HL-60 (cell line): ENCODE data around the gene IGHMBP2.

ENCODE experiments used
- DNase-seq, 2 experiments: peaks; one replicate each; pipeline ENCODE4 v3.0.0-alpha.2; 2010 to 2020; ENCODE audit warnings: low read depth in 1 of 2, low spot score in 1 of 2
- H3K27ac ChIP-seq: fragments of 250-450 bp; sonication (Bioruptor Pico); replicated peaks from 2 replicates; pipeline ENCODE4 v1.5.1; 2020; ENCODE audit warnings: mild to moderate bottlenecking, moderate library complexity
- H3K27me3 ChIP-seq: fragments of 250-450 bp; sonication (Bioruptor Pico); 2 replicates; pipeline ENCODE4 v1.5.1; 2021; ENCODE audit warnings: mild to moderate bottlenecking, moderate library complexity; ENCODE audit not compliant: insufficient read depth, poor library complexity, severe bottlenecking
- H3K4me3 ChIP-seq: replicated peaks from 2 replicates; pipeline ENCODE4 v1.5.1; 2011; ENCODE audit warnings: mild to moderate bottlenecking, control low read depth, low read length; ENCODE audit not compliant: insufficient read depth
- GABPA ChIP-seq: IDR thresholded peaks from 2 replicates; pipeline ENCODE4 v1.6.1; 2012; ENCODE audit warnings: low read depth
- POLR2AphosphoS5 ChIP-seq: IDR thresholded peaks from 2 replicates; pipeline ENCODE4 v1.6.1; 2012; ENCODE audit warnings: low read depth
- SPI1 ChIP-seq: IDR thresholded peaks from 2 replicates; pipeline ENCODE4 v1.6.1; 2012; ENCODE audit warnings: low read depth, mild to moderate bottlenecking, borderline replicate concordance
- TF ChIP-seq, protein P1 (sequence below): IDR thresholded peaks from 2 replicates; pipeline ENCODE4 v1.6.1; 2012; ENCODE audit warnings: low read depth; ENCODE audit not compliant: insufficient replicate concordance
- TF ChIP-seq, protein P2 (sequence below): IDR thresholded peaks from one replicate; pipeline ENCODE4 v1.5.1; 2011; ENCODE audit warnings: low read length, control low read depth, inconsistent platforms; ENCODE audit not compliant: insufficient read depth

Gene IGHMBP2

DNA sequence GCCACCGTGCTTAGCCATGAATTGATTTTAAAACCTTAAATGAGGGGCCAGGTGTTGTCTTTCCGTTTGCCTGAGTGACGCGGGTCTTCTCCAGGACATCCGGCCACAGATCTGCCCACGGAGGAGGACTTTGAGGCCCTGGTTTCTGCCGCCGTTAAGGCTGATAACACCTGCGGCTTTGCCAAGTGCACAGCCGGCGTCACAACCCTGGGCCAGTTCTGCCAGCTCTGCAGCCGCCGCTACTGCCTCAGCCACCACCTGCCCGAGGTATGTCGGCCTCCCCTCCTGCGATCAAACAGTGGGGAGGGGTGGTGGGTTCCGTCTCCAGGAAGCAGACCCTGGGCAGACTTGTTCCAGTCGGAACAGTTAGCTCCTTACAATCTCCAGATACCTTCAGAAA lies 34.4 kb downstream of the IGHMBP2 start:
- TF ChIP-seq, protein P1, sequence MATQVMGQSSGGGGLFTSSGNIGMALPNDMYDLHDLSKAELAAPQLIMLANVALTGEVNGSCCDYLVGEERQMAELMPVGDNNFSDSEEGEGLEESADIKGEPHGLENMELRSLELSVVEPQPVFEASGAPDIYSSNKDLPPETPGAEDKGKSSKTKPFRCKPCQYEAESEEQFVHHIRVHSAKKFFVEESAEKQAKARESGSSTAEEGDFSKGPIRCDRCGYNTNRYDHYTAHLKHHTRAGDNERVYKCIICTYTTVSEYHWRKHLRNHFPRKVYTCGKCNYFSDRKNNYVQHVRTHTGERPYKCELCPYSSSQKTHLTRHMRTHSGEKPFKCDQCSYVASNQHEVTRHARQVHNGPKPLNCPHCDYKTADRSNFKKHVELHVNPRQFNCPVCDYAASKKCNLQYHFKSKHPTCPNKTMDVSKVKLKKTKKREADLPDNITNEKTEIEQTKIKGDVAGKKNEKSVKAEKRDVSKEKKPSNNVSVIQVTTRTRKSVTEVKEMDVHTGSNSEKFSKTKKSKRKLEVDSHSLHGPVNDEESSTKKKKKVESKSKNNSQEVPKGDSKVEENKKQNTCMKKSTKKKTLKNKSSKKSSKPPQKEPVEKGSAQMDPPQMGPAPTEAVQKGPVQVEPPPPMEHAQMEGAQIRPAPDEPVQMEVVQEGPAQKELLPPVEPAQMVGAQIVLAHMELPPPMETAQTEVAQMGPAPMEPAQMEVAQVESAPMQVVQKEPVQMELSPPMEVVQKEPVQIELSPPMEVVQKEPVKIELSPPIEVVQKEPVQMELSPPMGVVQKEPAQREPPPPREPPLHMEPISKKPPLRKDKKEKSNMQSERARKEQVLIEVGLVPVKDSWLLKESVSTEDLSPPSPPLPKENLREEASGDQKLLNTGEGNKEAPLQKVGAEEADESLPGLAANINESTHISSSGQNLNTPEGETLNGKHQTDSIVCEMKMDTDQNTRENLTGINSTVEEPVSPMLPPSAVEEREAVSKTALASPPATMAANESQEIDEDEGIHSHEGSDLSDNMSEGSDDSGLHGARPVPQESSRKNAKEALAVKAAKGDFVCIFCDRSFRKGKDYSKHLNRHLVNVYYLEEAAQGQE, result no peak
- TF ChIP-seq, protein P2, sequence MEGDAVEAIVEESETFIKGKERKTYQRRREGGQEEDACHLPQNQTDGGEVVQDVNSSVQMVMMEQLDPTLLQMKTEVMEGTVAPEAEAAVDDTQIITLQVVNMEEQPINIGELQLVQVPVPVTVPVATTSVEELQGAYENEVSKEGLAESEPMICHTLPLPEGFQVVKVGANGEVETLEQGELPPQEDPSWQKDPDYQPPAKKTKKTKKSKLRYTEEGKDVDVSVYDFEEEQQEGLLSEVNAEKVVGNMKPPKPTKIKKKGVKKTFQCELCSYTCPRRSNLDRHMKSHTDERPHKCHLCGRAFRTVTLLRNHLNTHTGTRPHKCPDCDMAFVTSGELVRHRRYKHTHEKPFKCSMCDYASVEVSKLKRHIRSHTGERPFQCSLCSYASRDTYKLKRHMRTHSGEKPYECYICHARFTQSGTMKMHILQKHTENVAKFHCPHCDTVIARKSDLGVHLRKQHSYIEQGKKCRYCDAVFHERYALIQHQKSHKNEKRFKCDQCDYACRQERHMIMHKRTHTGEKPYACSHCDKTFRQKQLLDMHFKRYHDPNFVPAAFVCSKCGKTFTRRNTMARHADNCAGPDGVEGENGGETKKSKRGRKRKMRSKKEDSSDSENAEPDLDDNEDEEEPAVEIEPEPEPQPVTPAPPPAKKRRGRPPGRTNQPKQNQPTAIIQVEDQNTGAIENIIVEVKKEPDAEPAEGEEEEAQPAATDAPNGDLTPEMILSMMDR, result no peak
- no peak for TF ChIP-seq GABPA
- no peak for TF ChIP-seq POLR2AphosphoS5
- no peak for TF ChIP-seq SPI1
- DNase-seq, result no peak

DNA sequence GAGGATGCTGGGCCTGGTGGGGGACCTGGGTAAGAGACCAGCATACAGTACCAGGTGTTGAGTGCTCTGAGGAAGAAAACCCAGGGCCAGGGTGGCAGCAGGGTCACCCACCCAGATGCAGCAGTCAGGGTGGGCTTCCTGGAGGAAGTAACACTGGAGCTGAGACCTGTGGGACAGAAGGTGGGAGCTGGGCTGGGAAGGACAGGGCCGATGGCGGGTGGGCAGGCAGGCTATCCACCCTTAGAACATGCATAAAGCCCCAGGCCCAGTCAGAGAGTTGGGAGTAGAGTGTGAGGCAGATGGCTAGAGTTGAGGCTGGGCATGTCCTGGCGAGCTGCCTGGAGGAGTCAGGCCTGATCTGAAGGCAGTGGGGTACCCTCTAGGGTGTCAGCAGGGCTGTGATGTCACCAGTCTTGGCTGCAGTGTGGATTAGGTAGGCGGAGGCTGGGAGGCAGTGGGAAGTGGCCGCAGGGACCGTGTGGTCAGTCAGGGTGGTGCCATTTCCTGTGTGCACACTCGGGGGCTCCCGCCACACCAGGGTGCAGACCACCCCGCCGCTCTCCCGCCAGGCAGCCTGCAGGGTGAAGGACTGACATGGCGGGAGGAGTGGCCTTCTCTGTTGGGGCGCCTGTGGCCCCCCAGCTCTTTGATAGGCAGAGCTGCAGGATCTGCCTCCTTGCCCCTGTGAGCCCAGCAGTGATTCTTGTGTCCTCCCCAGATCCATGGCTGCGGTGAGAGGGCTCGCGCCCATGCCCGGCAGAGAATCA lies 35.3 kb downstream of the IGHMBP2 start:
- Histone ChIP-seq H3K4me3 (no peak overlapping the region), H3K27ac (no peak overlapping the region), H3K27me3 (no peaks in the 10 kb centered on the region)
- DNase-seq, result no peak
- TF ChIP-seq POLR2AphosphoS5 (no peak), SPI1 (no peak), GABPA (no peak)
- TF ChIP-seq, protein P1, result no peak
- TF ChIP-seq, protein P2, result no peak

More for the DNA sequence above, 34.4 kb downstream of the IGHMBP2 start:
- no peak overlapping the region for H3K4me3 ChIP-seq
- H3K27me3 ChIP-seq, result no peaks in the 10 kb centered on the region
- no peak overlapping the region for H3K27ac ChIP-seq

DNA sequence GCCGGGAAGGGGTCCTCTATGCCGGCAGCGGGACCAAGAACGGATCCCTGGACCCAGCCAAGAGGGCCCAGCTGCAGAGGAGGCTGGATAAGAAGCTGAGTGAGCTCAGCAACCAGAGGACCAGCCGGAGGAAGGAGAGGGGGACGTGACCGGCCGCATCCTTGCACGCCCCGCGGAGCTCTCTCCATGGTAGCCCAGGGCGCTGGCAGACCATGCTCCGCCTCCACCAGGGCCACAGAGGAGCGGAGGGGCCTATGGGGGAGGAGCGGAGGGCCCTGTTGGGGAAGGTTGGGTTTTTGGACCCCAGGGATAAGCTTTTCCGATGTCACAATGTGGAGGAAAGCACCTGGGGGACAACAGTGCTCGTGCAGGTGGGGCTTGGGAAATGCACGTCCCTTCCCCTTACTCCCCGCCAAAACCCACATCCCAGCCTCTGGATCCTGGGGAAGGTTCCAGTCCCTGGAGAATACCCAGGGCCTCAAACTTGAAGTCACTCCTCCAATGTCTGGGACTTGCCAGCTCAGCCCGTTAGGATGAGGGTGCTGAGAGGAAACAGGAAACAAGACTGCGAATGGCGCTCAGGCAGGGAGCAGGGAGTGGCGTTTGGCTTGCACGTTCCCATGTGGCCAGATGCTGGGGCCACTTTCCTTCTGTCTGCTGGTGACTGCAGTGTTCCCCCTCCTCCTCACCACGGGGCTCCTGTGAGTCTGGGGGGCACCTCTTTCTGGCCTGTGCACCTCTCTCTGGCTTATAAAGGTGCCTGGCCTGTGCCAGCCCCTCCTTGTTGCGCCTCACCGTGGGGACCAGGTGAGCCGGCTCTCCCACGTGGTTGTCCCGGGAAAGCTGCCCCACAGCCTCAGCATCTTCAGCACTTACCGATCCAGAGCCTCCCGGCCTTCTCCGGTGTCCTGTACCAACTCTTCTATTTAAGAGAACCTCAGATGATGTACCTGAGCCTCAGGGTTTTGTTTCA lies 36.2 kb downstream of the IGHMBP2 start:
- DNase-seq, result no peak
- H3K27me3 ChIP-seq, result no peaks in the 10 kb centered on the region
- H3K27ac ChIP-seq, result no peak overlapping the region
- H3K4me3 ChIP-seq, result no peak overlapping the region
- TF ChIP-seq POLR2AphosphoS5 (no peak), GABPA (no peak), SPI1 (no peak)
- TF ChIP-seq, protein P2, result no peak
- TF ChIP-seq, protein P1, result peak; percentile 38
